A673 (cell line): ENCODE measurements around the gene ACOT4.

Experiments used
- EZH2 ChIP-seq: fragments of 200-600 bp; sonication (generic); IDR thresholded peaks from 2 replicates; pipeline ENCODE4 v1.6.1; 2017; ENCODE audit warnings: borderline replicate concordance, low read depth, mild to moderate bottlenecking, mixed read lengths, antibody characterized with exemption, low read length; ENCODE audit not compliant: poor library complexity, severe bottlenecking
- TF ChIP-seq, protein P1 (sequence below): fragments of 300-800, 200-600 bp; sonication (generic); conservative IDR thresholded peaks from 2 replicates; pipeline ENCODE4 v1.5.1; 2017; ENCODE audit warnings: low read depth, mild to moderate bottlenecking, antibody characterized with exemption, low read length, moderate library complexity, mixed read lengths

GRCh38 chr14:73627151-73627558 lies 35.5 kb downstream of the ACOT4 start:
- TF ChIP-seq, protein P1, sequence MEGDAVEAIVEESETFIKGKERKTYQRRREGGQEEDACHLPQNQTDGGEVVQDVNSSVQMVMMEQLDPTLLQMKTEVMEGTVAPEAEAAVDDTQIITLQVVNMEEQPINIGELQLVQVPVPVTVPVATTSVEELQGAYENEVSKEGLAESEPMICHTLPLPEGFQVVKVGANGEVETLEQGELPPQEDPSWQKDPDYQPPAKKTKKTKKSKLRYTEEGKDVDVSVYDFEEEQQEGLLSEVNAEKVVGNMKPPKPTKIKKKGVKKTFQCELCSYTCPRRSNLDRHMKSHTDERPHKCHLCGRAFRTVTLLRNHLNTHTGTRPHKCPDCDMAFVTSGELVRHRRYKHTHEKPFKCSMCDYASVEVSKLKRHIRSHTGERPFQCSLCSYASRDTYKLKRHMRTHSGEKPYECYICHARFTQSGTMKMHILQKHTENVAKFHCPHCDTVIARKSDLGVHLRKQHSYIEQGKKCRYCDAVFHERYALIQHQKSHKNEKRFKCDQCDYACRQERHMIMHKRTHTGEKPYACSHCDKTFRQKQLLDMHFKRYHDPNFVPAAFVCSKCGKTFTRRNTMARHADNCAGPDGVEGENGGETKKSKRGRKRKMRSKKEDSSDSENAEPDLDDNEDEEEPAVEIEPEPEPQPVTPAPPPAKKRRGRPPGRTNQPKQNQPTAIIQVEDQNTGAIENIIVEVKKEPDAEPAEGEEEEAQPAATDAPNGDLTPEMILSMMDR, result no peak
- no peak for TF ChIP-seq EZH2
